ENCODE results near the gene OTX1.
"Not testable (repeated sequence)": the region's sequence is repeated elsewhere in the genome, so short reads cannot be mapped to it uniquely, and the experiment has no call there.

Gene OTX1

GRCh38 chr2:63050334-63051041, at the start of gene OTX1:
TSS of gene OTX1 (plus strand) at chr2:63050830. CDS start at chr2:63052991, 2,161 bp downstream.
- peak; percentile 30 for DNase-seq

GRCh38 chr2:63001576-63001975, 49.1 kb upstream of the OTX1 start:
- no peak for DNase-seq

GRCh38 chr2:63003351-63003750, 47.3 kb upstream of the OTX1 start:
- DNase-seq, result no peak

- DNase-seq, result no peak
Observed at GRCh38 chr2:63007813-63008458, 42.7 kb upstream of the OTX1 start.

- no peak for DNase-seq
Observed at GRCh38 chr2:63008838-63009237, 41.8 kb upstream of the OTX1 start.

- no peak for DNase-seq
Observed at GRCh38 chr2:63009490-63009889, 41.1 kb upstream of the OTX1 start.

GRCh38 chr2:63012541-63012940, 38.1 kb upstream of the OTX1 start:
- peak; percentile 50 for DNase-seq

- DNase-seq, result no peak
Observed at GRCh38 chr2:63013438-63013837, 37.2 kb upstream of the OTX1 start.

GRCh38 chr2:63015389-63015788, 35.2 kb upstream of the OTX1 start:
- no peak for DNase-seq

GRCh38 chr2:63018439-63018838, 32.2 kb upstream of the OTX1 start:
- no peak for DNase-seq

- not testable (repeated sequence) for DNase-seq
Observed at GRCh38 chr2:63019686-63020085, 30.9 kb upstream of the OTX1 start.

GRCh38 chr2:63023444-63023843, 27.2 kb upstream of the OTX1 start:
- DNase-seq, result peak; percentile 23

GRCh38 chr2:63027220-63027619, 23.4 kb upstream of the OTX1 start:
- no peak for DNase-seq

- DNase-seq, result no peak
Observed at GRCh38 chr2:63029058-63029457, 21.6 kb upstream of the OTX1 start.

- no peak for DNase-seq
Observed at GRCh38 chr2:63034526-63034925, 16.1 kb upstream of the OTX1 start.

GRCh38 chr2:63035169-63035568, 15.5 kb upstream of the OTX1 start:
- DNase-seq, result no peak

GRCh38 chr2:63035660-63036059, 15.0 kb upstream of the OTX1 start:
- DNase-seq, result no peak

GRCh38 chr2:63038034-63038433, 12.6 kb upstream of the OTX1 start:
- no peak for DNase-seq

GRCh38 chr2:63040586-63040985, 10.0 kb upstream of the OTX1 start:
- DNase-seq, result no peak

GRCh38 chr2:63041592-63041991, 9.0 kb upstream of the OTX1 start:
- DNase-seq, result no peak

GRCh38 chr2:63044362-63045327, 6.0 kb upstream of the OTX1 start:
- DNase-seq, result no peak

- DNase-seq, result no peak
Observed at GRCh38 chr2:63046552-63046951, 4.1 kb upstream of the OTX1 start.

GRCh38 chr2:63046961-63047320, 3.7 kb upstream of the OTX1 start:
- no peak for DNase-seq
